HG03095 (cell line): ENCODE results near the gene CES2.

Source experiments
- ATAC-seq: cut with Tn5 transposase; IDR thresholded peaks from one replicate; pipeline ENCODE4 v1.9.1; 2021; ENCODE audit warnings: moderate library complexity; ENCODE audit not compliant: unreplicated experiment

Gene CES2

DNA sequence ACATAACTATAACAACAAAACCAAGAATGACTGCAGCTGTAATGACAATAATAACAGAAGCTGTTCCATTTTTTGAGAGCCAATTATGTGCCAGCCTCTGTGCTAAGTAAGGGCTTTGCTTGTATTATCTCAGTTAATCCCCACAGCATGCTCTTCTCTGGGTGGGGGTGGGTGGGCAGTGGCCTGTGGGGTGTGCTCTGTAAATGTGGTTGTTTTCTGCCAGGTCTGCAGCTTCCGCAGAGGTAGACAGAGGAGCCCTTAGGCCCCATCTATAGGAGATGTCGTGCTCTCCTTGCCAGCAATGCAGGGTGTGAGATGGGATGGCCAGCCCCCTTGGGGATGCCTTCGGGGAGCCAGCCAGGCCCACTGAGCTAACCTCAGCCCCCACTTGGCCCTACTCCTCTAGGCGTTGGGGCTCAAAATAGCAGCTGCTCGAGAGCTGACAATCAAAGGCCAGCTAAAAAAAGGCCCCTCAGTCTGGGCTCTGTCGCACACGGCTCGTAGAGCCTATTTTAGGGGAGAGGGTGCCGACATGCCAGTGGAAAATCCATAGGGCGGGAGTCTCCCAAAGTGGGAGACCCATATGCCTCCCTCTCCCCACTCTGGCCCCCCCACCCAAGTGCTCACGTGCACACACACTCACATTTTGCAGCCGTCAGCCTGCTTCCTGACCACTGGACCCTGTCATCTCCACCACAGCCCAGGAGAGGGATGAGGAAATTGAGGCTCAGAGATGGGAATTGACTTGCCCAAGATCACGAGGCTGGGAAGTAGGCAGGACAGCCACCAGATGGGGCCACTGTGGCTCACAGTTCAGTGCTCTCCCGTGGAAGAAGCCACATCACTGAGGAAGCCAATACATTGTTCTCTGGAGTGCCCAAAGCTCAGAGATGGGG is 32.4 kb upstream of the CES2 start:
- no peak for ATAC-seq

DNA sequence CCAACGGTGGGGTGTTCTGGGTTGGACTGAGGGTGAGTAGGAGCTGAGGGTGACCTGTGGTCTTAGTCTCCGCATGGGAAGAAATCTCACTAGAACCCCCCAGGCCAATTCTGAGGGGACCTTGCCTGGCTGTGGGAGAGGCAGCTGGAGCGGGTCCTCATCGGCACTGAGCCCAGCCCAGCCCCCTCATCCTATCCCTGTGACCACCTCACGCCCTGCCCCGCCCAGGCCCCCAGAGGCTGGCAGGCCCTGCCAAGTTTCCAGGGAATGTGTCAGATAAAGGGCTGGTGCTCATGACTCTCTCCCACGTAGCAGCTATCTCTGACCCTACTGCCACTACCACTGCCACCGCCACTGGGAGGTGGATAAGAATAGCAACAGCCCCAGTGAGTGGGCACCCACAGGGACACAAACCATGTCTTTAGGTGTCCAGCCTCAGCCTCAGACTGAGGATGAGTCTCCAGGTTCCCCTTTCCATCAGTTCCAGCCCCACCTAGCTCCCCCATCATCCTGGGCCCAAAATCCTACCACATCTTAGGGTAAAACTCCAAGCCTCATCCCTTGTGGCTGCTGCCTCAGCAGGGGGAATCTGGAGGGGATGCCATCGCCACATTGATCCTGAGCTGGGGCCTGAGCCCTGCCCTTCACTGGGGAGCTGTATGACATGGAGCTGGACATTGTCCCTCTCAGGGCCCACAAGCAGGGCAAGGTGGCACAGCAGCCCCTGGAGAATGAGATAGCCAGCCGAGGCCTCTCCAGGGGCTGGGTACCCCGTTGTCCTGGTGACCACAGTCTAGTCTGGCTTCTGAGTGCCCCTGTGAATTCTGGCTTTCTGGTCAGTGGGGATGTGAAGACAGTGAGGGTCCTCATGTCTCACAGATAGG is 31.5 kb upstream of the CES2 start:
- no peak for ATAC-seq

DNA sequence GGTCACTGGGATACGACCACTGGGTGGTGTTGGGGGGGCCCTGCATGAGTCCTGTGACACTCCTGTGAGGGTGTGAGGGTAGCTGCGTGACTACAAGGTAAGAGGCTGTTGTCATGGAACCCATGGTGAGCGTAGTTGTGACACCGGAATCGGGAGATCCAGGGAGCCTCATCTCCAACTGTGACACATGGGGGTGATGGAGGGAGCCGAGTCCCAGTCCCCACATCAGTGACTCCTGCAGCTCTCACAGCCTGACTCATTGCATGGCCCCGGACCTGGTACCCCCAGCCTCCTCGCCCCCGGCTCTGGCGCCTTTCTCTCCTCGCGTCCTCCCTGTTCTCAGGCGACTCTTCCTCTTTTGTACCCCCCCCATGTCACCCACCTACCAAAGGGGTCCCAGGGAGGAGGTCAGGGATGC is 30.9 kb upstream of the CES2 start:
- ATAC-seq: no peak

DNA sequence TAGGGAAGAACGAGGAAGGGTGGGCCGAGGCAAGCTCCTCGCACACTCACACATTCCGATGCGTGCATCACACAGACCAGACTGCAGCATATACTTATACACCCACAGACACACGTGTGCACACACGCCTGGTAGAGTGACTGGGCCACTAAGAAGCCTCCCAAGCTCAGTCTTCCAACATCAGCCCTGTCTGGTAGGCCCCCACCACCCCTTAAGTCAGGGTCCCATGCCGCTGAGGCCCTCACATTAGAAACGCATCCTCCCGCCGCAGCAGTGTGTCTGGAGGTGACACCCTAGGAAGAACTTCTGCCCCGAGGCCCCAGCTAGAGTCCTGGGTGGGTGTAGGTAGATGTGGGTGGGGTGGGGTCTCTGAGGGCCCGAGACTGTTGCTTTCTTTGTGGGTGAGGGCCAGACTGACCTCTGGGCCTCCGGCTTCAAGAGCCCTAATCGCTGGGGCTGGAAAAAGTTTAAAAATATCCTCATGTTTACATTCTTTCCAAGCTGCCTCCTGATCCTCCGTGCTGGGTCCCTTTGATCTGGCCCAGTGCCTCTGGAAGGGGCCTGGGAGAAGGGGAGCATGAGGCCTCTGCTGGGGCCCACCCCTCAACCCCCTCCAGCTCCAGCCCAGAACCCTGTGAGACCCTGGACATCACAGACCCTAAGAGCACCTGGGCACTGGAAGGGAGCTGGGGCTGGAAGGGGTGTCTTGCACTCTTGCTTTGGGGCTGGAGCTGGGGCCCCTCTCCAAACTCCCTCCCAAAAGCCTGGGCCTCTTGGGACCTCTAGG is 30.3 kb upstream of the CES2 start:
- ATAC-seq: no peak

DNA sequence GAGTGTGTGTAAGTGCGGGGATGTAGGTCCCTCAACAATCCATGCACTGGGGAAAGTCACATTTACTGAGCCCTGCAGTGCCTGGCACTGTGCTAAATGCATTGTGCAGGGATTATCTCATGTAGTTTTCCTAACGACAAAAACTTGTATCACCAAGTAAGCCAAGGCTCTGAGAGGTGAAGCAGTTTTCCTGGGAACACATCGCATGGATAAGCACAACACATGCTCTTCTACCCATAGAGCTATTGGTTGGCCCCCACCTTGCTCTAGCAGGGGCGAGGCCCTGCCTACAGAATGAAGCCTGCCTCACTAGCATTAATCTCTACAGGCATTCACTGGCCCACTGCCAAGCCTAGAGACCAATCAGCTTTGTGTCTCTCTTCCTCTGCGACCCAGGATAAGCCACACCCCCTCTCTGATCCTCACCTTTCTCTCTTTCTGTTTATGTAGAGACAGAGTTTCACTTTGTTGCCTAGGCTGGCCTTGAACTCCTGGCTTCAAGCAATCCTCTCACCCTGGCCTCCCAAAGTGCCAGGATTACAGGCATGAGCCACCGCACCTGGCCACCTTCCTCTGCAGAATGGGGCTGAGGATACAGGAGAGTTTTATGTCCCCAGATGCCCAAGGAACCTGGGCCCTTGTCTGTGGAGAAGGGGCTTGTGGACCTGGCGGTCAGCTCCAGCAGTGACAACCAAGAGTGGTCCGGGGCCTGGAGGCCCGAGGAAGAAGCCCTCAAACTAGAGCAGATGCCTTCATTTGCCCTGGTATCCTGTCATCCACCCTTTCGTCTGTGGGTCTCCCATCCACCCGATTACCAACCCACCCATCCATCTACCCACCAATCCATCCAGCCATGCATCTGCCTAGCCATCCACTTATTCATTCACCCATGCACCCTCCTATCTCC is 29.4 kb upstream of the CES2 start:
- ATAC-seq: no peak

DNA sequence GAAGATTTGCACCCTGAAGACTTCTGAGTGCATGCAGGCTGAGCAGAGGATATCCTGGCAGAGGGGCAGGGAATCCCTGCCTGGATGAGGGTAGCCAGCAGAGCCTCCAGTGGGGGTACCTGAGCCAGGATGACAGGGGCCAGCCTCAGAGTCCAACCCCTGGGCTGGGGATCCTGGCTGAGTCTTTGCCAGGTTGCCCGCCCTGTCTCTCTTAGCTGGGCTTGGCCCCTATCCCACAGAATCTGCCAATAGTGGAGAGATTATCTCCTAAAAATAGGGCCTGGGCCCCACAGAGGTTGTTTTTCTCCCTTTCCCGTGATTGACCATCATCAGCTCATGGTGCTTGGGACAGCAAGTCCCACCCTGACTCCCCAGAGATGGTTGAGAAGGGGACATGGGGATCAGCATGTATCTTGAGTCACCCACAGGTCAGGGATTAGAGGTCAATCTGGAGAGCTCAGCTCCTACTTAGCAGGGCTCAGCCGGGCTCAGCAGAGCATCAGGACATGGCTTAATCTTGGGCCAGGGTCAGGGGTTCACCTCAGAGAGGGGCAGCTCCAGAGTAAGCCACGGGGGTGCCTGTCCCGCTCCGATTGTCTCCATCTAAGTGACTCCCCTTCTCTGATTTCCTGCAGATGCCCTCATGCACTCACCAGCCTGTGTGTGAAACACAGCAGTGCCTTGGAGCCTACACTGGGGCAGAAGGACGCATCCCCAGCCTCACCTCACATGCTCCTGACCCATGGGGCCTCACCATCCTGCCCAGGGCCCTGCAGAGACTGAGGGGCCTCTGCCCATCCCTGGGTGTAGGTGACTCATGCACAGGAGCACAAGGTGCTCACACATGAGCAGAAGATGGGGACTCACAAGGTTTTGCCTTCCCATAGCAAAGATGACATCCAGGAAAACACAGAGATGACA is 28.1 kb upstream of the CES2 start:
- ATAC-seq: no peak

DNA sequence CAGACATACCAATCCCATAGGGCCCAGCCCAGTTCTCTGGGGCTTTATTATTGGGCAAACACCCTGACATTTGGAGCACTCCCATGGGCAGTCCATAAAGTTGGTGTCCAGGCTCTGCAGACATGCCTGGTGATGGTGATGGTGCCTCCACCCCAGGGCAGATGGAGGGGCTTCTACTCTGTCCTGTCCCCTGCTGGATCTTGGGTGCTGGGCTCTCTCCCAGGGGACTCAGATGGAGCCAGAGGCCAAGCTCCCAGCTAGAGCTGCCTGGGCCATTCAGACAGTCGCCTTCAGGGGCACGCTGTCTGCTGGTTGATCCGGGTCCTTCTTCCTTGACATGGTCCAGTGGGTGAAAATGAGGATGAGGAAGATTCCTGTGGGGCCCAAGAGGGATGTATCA is 27.2 kb upstream of the CES2 start:
- no peak for ATAC-seq

DNA sequence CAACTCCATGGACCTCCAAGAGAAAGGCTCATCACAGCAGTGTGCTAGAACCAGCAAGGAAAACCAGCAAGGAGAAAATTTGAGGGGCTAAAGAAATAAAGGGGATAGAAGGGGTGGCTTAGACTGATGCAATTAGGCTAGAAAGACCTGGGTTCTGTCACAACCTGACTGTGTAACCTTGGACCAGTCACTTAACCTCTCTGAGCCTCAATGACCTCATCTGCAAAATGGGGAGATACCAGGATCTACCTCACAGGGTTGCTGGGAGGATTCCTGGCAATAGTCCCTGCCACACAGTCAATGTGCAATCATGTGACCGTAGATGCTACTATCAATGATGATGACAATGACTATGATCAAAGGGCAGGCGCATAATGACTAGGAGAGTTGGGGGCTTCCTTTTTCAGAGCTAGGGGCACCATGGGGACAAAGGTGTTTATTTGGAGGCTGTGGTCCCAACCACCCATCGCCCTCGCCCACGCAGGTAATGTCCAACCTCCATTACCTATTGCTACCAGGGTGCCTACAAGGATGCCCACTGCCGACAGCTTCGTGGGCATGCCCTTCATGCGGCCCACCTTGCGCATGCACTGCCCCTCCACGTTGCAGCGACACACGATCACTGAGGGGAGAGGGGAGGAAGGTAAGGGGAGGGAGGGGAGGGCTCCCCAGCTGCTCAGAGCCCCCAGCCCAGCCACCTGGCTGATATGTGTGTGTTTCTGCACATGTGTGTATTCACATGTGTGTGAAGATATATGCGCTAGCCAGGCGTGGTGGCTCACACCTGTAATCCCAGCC is 26.4 kb upstream of the CES2 start:
- no peak for ATAC-seq

DNA sequence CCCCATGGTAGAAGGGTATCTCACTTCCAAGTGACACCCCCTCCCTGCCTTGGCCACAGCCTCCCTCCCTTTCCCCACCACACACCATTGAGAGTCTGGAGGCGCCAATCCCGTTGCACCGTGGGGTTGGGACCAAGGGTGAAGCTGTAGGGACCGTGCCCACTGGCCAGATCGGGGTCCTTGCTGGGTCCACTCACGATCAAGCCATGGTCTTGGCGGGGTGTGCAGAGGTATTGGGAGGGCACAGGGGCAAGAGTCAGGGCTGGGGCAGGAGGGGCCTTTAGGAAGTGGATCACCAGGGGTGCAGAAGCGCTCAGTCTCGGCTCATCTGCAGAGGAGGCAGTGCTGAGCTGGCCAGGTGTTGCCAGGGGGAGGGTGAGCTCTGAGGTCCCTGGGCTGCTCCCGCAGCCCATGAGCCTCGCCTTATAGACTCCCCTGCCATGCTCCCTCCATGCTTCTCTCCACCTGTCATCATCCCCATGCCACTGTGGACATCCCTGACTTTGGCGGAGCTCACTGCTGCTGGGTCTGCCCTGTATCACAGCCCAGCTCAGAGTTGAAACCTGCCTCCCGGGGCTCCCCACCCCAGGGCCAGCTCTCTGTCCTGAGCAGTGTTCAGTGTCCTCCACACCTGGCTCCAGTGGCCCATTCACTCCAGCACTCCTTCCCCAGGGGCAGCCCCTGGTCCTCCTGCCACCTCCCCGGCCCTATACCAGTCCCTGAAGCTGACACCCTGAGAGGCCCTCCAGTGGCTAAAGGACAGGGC is 25.0 kb upstream of the CES2 start:
- ATAC-seq: no peak

DNA sequence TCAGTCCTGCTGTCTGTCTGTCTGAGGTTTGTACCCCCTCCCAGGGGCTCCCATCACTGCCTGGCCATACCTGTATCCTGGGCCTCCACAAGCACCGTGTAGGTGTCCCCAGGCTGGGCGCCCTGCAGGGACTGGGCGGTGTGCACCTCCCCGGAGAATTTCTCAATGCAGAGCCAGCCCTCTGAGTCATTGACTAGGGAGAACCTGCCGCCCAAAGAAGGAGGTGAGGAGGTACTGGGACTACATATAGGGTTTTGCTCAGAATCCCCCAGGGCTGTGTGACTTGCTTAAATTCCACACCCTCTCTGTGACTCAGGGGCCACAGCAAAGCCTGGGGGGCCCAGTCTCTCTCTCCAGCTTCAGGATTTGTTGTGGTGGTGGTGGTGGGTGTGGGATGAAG is 24.2 kb upstream of the CES2 start:
- ATAC-seq: no peak

DNA sequence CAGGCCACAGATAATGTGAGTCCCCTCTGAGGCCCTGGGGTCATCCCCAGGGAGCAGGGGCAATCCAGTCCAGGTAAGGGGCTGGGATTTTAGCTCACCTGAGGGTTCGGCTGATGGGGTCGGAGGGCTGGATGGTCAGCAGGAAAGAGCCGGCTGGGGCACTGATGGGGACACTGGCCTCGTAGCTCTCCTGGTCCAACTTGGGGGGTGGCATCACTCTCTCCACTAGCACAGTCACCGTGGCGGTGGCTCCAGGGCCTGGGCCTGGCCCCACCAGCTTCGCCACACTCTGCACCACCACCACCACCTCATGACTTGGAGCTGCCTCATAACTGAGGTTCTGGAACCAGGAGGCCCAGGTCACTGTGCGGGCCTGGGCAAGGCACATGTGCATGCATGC is 23.5 kb upstream of the CES2 start:
- no peak for ATAC-seq

DNA sequence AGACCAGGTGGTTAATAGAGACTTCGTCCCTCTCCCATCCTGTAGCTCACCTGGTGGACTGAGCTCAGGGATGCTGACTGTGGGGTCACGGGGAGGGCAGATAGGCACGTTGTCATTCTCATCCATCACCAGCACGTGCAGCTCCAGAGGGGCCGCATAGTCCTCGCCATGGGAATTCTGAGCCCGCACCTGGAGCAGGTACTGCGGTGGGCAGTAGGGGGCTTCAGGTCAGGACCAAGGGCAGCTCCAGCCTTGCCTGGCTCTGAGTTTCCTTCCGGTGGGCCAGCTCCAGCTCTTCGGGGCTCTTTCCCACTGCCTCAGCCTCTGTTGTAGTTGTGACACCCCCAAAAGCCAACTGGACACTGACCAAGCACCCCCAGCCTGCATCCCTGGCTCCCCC is 22.2 kb upstream of the CES2 start:
- ATAC-seq: no peak

DNA sequence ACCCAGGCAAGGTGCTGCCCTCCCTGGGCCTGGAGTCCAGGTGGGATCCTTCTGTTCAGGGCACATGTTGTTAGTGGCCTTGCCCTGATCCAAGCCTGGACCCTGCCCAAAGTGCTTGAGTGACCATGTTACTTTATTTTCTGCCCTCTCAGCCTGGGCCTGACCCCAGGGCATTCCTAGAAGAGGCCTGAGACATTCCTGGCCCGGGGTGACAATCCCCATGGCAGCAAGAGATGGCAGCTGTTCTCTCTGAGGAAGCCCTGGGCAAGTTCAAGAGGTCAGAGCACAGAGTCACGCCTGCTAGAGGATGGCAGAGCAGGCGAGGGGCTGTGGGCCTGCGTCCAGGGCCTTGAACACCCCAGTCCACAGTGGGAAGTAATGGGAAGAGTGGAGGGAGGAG is 21.6 kb upstream of the CES2 start:
- ATAC-seq: no peak

DNA sequence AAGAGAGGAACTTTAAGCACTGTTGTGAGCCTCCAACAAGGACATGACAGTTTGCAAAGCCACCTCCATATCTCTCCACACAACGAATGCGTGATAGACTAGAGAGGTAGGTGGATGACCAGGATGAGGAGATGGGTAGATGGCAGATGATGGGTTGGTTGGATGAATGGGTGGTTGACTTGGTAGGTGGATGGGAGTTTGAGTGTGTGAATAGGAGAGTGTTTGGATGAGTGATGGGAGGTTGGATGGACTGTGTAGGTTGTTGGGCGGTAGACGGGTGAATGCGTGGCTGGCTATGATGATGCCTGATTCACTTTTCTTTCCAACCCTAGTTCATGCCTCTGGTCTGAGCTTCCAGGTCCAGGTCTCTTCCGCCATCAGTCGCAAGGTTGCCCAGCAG is 20.8 kb upstream of the CES2 start:
- no peak for ATAC-seq

DNA sequence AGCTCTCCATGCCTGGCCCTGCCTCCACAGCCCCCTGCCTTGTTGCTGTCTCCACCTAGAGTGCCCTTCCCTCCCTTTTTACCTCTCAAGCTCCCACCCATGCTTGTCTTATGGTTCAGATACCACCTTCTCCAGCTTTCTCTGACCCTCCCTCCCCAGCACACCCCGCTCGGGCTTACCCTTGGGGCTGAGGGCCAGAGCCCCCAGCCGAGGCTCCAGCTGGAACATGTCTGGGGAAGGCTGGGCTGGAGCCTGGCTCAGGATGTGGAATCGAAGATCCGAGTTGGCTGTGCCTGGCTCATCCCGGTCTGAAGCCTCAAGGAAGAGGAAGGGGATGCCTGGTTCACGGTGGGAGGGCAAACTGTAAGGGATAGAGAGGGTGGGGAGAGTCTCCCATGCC is 20.3 kb upstream of the CES2 start:
- ATAC-seq: no peak

DNA sequence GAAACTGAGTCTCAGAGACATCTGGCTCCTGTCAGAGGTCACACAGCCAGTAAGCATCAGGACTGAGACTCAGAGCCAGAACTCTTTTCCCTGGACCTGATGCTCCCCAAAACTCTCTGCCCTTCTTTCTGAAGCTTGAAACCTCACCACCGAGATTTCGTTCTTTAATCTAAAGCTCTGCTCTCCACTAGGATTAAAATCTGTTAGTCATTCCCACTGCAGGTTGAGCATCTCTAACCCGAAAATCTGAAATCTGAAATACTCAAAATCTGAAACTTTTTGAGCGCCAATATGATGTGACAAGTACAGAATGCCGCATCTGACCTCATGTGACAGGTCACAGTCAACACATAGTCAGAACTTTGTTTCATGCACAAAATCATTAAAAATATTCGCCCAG is 18.8 kb upstream of the CES2 start:
- no peak for ATAC-seq

DNA sequence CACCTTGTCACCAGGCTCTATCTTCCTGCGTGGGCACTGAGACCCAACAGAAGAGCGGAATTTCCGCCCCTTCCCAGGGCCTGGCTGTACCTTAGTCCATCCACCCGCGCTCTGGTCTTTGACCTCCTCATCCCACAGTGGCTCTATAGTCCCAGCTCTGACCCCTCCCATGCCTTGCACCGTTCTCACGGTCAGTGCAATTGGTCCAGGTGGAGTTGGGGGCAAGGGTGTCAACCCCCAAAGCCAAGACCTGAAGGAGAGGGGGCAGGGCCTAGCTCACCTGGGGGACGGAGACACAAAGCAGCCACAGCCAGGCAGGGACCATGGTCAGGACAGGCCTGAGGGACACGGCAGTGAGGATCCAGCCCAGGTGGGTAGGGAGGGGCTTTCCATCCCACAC is 17.6 kb upstream of the CES2 start:
- ATAC-seq: no peak

DNA sequence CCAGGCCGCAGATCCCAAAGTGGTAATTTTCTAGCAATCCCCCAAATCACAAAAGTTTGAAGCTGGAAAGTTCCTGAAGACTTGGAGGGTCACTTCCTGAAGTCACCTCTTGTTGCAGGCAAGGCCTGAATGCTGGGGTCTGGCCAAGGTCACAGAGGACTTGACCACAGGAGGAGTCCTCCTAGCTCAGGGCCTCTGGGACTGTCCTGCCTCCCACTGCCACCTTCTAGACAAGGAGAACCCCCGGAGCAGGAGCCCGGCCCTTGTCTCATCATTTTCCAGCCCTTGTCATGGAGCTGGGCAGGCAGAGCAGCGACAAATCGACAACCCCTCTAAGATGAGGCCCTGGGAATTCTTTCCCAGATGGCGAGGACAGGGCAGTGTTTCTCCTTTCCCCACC is 17.0 kb upstream of the CES2 start:
- no peak for ATAC-seq
